NOMO-1 treated with DMSO at 0.1 percent for 48 hours (cell line): ENCODE data around the gene DAB2.

ENCODE experiments used
- DNase-seq: peaks from one replicate; lab custom pipeline; 2025; ENCODE audit not compliant: unreplicated experiment; lab: John Stamatoyannopoulos, UW

The DAB2 gene

GRCh38 chr5:39448506-39449128 is 23.8 kb upstream of the DAB2 start:
- no peak for DNase-seq

DNA sequence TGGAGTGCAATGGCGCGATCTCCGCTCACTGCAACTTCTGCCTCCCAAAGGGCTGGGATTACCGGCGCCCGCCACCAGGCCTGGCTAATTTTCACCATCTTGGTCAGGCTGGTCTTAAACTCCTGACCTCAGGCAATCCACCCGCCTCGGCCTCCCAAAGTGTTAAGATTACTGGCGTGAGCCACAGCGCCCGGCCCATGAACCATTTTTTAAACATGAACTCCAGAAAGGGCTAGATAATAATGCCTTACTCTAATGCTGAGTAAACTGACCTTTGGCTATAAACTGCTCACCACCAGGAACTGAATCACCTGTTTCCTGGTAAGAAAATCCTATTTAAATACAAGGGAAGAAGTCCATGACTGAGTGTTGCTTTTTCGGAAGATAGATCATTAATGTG is 23.2 kb upstream of the DAB2 start:
- no peak for DNase-seq

GRCh38 chr5:39447059-39447458 is 22.3 kb upstream of the DAB2 start:
- DNase-seq, result no peak

- no peak for DNase-seq
These were observed 21.5 kb upstream of the DAB2 start for GRCh38 chr5:39446231-39446630.

DNA sequence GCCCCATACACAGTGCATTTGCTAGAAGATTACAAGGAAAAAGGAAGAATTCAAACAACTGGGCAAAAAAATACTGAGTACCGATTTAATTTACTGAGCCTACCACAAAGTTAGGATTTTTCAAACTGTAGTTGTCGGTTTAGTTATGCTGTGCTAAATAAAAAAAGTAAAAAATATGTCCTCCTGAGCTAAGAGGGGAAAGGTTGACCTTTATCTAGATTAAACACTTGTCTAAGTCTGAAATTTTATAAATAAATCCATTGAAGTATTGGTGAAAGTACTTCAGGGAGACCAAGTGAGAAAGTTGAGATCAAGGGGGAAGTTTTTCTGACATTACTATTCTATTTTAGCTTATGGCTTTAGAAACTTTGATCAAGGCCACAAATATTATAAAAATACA is 19.1 kb upstream of the DAB2 start:
- no peak for DNase-seq

GRCh38 chr5:39442991-39443390 is 18.2 kb upstream of the DAB2 start:
- no peak for DNase-seq

GRCh38 chr5:39441838-39442237 is 17.1 kb upstream of the DAB2 start:
- no peak for DNase-seq

GRCh38 chr5:39440958-39441624 is 16.3 kb upstream of the DAB2 start:
- no peak for DNase-seq

DNA sequence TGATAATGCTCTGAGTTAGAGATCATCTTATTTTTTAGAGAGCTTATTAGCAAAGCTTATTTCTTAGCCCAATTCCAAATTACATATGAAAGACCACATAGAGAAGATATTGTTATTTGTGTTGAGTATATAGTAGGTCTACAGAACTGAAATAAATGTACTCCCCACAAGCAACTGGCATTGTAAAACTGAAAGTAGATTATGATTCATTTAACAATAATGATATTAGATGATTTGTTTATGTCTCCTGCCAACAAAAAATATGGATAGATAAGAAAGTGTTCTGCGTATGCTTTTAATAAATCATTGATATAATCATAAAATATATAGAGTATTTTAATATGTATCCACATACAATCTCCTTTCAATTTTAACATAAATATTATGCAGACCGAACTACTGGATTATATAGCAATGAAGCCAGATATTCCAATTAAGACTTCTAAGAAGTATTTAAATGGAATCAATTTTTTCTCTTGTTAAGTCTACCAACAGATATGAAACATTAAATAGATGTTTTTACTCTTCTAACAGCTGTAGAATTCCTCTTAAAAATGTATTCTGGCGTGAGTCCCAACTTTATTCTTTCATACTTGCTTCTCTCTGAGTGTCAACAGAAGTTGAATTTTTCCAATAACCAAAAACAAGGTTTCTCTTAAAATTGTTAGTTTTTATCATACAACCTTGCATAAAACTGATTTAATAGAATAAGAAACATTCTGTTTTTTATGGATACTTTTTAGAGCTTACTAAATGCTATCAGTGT is 15.6 kb upstream of the DAB2 start:
- no peak for DNase-seq

DNA sequence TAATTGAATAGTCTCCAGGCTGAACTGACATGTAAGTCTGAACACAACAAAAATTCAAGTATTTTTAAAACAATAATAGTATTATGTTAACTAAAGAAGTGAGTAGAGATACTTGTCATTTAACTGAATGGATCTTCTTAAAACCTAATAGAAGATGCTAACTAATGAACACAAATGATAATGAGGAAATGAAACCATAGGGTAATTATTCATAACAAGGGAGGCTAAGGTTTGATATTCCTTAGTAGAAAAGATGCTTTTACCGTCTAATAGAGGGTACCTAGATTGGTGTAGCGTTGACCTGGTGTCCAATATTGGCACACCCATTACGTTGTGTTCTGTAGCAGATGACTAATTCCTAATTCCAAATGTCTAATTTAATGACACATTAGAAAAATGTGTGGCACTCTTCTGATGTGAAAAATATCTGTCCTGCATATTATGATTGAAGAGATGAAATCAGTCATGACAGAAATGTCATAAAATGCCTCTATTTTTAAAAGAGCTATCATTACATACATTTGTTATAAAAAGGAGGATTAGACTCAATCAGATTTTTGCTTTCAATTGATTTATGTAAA is 14.9 kb upstream of the DAB2 start:
- no peak for DNase-seq

DNA sequence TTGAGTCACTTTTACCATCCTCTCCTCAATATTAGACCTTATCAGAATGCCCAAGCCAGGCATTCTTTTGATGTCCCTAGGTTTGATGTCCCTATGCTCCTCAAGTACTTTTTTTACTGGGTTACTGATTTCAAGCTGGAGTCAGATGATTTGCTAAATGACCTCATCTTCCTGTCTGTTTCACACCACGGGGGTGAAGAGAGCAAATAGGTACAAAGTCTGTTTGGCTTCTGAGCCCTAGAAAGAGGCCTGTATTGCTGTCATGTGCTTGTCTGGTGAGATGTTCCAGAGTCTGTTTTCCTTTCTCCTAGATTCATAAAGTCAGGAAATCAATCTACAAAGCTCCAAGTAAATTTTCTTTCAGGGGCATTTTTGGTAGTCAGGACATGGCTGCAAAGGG is 12.7 kb upstream of the DAB2 start:
- DNase-seq, result no peak

DNA sequence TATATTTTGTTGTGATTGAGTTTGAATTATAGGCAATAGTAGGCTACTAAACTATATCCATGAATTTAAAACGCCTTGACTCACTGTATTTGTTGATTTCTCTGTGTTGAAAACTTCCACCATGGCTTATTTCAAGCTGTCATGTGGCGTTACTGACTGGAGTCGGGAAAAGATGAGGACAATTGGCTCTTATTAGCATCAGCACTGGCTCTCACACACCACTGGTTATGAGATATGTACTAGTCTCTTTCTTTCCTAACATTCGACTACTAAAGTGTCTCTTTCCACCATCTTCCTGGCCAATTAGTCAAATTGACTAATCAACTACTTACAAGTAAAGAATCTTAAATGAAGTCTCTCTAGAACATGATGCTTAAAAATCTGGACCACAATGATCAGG is 9.1 kb upstream of the DAB2 start:
- DNase-seq, result no peak

GRCh38 chr5:39432696-39433530 is 8.1 kb upstream of the DAB2 start:
- DNase-seq, result peak; percentile 59

DNA sequence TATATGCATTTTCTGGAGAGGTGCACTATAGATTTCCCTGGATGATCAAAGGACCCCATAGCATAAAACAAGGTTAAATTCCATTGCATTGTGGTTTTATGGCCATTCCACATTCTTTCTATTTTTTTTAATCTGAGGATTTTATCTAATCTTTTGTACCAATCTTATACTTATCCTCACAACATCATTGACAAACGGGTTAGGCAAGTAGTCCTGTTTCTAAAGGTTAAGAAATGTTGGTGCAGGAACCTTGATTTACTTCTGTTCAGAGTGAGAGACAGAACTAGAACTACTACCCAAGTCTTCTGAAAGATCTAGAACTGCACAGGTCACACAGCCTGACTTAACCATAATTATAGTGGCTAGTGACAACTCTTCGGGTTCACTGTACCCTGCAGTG is 5.7 kb upstream of the DAB2 start:
- no peak for DNase-seq

GRCh38 chr5:39428640-39429039 is 3.9 kb upstream of the DAB2 start:
- DNase-seq, result no peak

DNA sequence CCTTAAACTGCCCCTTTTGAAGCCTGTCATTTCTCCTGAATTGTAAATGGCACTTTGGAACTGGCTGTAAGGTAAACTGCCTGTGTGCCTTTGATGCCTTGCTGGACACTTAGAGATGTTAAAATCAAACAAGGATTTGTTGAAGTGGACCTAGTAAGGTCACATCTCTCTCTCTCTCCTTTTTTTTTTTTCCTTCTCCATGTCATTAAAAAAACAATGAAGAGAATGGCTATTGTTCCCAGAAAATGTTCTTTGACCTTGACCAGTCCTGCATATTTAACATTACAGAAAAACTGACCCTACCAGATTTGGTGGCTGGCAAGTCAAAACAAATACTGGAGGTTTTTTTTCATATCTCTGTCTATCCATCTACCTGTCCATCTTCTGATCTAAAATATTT is 2.9 kb upstream of the DAB2 start:
- DNase-seq, result no peak

DNA sequence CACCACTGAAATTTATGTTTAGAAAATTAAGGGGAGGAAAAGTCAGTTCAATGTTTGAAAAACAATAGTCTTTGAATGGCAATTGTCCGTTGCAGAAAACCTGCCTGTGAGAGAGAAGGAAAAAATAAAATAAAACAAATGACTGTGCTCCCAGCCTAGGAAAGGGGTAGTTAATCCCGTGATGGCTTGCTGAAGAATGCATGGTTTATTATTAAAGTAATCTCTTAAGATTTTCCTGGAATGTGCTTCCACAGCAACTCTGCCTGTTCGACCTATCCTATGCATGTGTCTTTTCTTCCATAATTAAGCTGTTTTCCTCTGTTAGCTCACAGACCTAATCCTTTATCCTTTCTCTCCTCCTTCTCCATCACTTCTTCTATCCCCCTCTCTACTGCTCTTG is 2.4 kb upstream of the DAB2 start:
- DNase-seq, result no peak

DNA sequence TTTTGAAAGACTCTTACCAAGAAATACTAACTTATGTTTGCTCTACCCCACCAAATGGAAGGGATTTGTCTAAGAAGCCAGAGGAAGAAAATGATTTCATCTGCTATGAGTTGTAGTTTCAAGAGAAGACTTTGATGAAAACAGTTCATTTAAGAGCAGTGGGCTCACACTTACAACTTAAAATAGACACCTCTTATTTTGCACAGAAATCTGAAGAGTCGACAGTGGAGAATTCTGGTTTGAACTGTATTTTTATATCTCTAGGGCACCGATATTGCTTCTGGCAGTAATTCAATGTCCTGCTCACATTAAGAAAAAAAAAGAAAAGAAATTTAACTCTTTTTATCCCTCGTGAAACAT is 1.9 kb upstream of the DAB2 start:
- no peak for DNase-seq

DNA sequence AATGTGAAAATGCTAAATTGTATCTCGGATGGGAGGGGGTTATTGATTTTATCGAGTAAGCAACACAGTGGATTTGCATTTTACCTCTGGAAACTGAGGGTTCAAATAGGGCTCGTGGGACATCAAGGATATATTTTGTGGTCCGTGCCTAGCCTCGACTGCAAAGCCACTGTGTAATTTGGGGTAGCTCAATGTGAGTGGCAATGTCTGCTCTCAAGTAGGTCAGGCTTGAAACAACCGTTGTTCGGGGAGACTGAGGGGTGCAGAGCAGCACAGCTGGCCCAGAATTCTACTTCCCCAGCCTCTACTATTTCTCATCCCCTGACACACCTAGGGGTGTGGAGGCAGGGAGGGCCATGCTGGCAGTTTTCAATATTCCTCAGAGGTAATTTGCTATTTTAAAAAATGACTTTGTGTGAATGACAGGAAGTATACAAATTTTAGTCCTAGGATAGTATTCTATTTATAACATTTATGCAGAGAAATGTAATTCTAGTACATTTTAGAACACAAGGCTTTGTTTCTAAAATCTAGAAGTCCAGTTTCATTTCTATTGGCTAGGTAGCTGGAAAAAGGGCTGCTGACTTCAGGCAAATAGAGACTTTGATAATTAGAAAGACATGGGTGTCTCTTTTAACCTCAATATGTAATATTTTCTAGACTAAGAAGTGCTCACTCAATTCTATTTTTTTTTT is 1.4 kb upstream of the DAB2 start:
- DNase-seq, result no peak

DNA sequence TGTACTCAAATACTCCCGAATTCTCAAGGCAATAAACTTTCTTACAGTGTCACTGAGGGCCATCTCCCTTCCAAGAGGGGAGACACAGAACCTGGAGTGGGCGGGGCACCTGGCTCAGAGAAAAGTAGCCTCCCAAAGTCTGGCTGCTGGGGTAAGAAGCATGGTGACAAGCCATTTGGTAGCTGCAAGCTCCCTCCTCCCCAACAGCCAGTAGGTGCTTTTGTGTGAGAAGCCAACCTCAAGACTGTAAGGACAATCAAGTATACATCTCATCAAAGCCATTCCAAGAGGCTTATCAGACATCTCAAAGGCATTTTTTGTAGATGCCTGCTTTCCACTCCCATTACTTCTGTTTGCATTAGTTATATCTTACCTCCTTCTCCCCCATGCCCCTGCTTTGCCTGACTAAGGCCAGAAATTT is 1.4 kb downstream of the DAB2 start:
- DNase-seq, result no peak
